Retinal pigment epithelial cell (primary cell): ENCODE data around the gene ASCL4.
A peak's percentile ranks its signal among the peaks of the same experiment; 100 is the strongest.

Experiments
- DNase-seq: peaks from one replicate; pipeline ENCODE4 v3.0.0-alpha.2; 2010; ENCODE audit warnings: low read depth
- H3K4me3 ChIP-seq: 2 replicates; pipeline ENCODE4 v1.5.1; 2011; ENCODE audit warnings: mild to moderate bottlenecking, low read length, control low read depth, moderate library complexity
- TF ChIP-seq, protein P1 (sequence below): conservative IDR thresholded peaks from 2 replicates; pipeline ENCODE4 v1.5.1; 2011; ENCODE audit warnings: low read depth, low read length, control low read depth, inconsistent platforms

Gene ASCL4

DNA sequence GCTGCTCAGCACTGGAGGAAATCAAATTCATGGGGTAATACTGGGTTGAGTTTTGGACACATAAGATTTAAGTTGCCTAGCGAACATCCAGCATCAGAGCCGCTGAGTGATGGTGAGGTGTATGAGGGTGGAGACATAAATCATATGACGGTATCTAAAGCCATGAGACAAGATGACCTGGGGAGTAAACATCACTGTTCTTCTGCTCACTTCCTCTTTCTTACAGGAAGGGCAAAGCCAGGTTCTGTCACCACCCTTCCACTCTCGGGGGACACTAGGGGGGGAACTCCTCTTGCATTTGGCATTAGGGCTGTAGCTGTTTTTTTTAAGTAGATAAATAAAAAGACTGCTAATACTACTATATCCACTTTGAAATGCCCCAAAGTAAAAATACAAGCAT lies 37.6 kb upstream of the ASCL4 start:
- H3K4me3 ChIP-seq = no peak overlapping the region
- TF ChIP-seq, protein P1, sequence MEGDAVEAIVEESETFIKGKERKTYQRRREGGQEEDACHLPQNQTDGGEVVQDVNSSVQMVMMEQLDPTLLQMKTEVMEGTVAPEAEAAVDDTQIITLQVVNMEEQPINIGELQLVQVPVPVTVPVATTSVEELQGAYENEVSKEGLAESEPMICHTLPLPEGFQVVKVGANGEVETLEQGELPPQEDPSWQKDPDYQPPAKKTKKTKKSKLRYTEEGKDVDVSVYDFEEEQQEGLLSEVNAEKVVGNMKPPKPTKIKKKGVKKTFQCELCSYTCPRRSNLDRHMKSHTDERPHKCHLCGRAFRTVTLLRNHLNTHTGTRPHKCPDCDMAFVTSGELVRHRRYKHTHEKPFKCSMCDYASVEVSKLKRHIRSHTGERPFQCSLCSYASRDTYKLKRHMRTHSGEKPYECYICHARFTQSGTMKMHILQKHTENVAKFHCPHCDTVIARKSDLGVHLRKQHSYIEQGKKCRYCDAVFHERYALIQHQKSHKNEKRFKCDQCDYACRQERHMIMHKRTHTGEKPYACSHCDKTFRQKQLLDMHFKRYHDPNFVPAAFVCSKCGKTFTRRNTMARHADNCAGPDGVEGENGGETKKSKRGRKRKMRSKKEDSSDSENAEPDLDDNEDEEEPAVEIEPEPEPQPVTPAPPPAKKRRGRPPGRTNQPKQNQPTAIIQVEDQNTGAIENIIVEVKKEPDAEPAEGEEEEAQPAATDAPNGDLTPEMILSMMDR = no peak
- no peak for DNase-seq

DNA sequence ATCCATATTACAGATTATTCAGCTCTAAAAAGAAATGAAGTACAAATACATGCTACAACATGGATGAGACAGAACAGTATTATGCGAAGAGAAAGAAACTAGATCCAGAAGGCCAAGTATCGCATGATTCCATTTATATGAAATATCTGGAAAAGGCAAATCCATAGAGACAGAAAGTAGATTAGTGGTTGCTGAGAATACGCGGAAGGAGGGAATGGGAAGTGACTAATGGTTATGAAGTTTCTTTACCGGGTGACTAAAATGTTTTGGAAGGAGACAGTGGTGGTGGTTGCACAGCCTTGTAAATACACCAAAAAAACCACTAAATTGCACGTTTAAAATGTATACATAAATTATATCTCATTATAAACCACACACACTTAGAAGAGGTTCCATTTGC lies 26.0 kb upstream of the ASCL4 start:
- TF ChIP-seq, protein P1 = no peak
- no peak overlapping the region for H3K4me3 ChIP-seq
- no peak for DNase-seq

DNA sequence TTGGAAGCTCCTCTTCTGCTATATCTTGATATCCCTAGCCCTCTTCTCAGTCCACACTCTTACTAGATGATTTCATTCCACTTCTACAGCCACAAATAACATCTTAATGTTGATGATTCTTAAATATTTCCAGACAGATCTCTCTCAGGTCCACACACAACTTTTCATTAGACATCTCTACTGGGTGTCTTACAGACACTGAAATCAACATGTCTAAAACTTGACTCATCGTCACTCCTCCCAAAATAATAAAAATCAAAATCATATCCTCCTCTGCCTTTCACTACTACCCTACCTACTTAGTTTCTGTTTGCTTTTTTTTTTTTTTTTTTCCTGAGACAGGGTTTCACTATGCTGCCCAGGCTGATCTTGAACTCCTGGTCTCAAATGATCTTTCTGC lies 25.4 kb upstream of the ASCL4 start:
- DNase-seq = no peak
- H3K4me3 ChIP-seq = no peak overlapping the region
- TF ChIP-seq, protein P1 = no peak

DNA sequence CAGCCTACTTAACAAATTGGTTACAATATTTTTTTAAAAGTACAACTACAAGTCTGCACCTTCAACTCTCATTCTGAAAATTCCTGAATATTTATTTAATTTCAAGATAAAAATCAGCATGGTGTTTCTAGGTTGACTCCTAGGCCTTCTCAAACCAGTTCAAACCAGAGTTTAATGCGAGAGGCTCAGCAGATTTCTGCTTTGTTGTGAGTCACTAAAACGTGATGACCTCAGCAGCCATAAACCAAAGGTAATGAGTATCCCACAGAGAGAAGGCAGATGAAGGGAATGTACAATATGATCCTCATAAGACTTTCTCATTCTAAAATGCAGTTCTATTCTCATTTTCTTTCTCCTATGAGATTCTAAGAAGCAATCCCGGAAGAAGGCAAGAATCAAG lies 15.1 kb upstream of the ASCL4 start:
- peak; percentile 52 for DNase-seq
- TF ChIP-seq, protein P1 = no peak
- H3K4me3 ChIP-seq = peak overlapping the region; percentile 67

DNA sequence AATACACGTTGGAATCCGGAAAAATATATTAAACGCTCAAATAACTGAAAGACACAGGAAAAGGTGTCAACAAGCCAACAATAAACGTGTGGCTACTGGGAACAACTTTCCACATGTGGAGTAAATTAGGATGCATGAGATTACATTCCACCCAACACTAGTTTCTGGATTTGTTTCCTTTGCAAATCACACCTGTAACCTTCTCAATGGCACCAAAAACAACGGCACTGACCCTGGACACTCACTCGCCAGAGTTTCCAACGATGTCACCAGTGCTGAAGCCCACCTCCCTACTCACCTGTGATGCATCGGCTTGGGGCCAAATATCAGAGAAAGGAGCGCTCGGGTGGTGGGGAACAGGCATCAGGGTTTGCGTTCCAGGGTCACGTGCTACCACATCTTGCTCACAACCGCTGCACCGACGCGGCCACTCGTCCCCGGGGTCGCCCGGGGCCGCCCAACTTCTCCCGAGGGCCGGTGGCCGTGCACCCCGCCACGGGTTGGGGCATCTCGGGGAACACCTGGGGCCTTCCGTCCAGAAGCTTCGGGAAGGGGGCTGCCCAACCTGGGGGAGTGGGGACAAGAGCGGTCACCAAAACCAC lies 14.2 kb upstream of the ASCL4 start:
- no peak for DNase-seq
- H3K4me3 ChIP-seq = peak overlapping the region; percentile 67
- TF ChIP-seq, protein P1 = no peak

DNA sequence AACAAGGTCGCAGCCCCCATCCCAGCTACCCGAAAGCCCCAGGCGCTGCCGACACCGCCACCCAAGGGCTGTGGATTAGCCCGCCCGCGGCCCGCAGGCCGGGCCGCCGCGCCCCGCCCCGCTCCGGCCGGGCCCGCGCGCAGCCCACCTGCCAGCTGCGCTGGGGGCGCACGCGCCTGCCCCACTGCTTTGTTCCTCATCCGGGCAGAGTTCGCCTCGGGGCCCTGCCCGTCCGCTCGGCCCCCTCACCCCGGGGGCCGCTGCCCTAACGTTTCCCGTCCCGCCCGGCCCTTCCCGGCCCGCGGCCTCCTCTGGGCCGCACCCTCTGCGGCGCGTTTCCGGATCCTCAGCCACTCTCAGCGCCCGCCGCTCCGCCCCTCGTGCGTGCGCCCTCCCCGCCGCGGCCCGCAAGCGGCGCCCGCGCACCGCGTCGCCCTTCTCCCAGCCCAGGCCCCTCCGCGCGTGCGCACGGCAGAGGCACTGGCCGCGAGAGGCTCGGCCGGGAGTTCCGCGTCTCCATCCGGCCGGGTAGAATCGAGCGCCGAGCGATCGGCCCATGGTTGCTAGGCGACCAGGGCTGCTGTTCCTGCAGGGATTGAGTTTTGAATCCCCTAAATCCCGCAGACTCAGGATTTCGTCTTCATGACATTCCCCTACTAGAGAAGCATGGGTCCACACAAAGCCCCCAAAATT lies 13.5 kb upstream of the ASCL4 start, which contains the start of gene PRDM4:
Gene PRDM4, minus strand, starts transcription at position 329 of the 693 bp plus-strand sequence. CDS start 622 bp downstream, outside the sequence.
- TF ChIP-seq, protein P1 = no peak
- DNase-seq = peak; percentile 69
- peak within 1 kb of the TSS; percentile 88 for H3K4me3 ChIP-seq

DNA sequence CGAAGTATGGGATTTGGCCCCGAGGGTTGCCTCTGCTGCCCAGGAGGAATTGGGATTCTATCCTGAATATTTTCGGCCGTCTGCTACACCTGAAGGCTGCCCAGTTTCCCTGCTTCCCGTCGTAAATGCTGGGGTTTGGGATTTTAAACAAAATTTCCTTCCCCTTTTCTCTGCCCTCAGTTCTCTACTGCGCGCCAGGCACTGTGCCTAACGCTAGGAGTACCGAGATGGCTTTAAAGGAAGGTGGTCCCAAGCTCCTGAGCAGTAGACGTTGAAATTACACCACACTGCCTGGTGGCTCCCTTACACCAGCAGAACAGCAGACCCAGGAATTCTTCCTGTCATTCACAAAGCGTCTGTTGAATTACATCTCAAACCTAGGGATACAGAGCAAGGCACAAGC lies 13.0 kb upstream of the ASCL4 start:
- no peak for DNase-seq
- peak overlapping the region; percentile 88 for H3K4me3 ChIP-seq

More for the DNA sequence above, 13.0 kb upstream of the ASCL4 start:
- TF ChIP-seq, protein P1 = no peak
